ENCODE measurements around the gene NDUFAF4. TPM values are rescaled to one million over a fixed set of nuclear protein-coding genes. Genes with fewer than 3 reads are reported as not detected.

Gene NDUFAF4
- total and polyA plus RNA-seq, 2 of the 8 experiments (the other 6 are each of a cell fraction or from before 2014, with no cell fraction given), result 21.9 to 84.4 TPM

DNA sequence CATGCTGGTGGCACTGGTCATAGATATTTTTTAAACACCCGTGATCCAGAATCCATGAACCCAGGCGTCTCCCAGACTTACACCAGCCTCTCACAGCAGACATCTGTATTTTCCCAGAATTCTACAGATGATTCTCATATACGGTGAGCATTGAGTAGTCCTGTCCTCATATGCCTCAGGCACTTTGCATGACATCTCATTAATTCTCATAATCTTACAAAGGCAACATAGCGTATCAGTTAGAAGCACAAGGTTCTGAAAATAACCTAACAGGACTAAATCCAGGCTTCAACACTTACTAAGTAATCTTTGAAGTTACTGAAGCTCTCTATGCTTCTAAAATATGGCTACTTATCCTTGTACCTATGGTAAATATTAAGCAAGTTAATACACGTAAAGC, 8.9 kb downstream of the NDUFAF4 start:
- Histone ChIP-seq H4K8ac (ENCODE audit: extremely low read depth, insufficient read depth, low read length) (no peak overlapping the region), H2BK15ac (ENCODE audit: low read length) (no peak overlapping the region), H2BK120ac (replicated peaks; ENCODE audit: low read depth, low read length) (no peak overlapping the region), H3K56ac (replicated peaks; ENCODE audit: insufficient read length, low read depth, low read length) (no peak overlapping the region), H3K4me3 (ENCODE audit: extremely low read depth in 1 of 4, insufficient read depth in 2 of 4, low read depth in 3 of 4, low read length in 4 of 4) (no peak overlapping the region), H3K4ac (replicated peaks; ENCODE audit: insufficient read length, low read depth, low read length) (no peak overlapping the region), H3K36me3 (ENCODE audit: control insufficient read depth in 2 of 4, insufficient read depth in 4 of 4, low read length in 3 of 4) (peaks cover 8 to 37% (median 22%) of the 10 kb centered on the region in 4 experiments), H3K18ac (ENCODE audit: extremely low read depth, low read length) (no peak overlapping the region), H3K23me2 (ENCODE audit: low read depth, low read length) (no peaks in the 10 kb centered on the region; the same call in 1 of the 2 replicates), H2AFZ (ENCODE audit: low read length) (no peak overlapping the region), H2BK20ac (ENCODE audit: low read length) (no peak overlapping the region), H2BK5ac (ENCODE audit: low read depth, low read length) (no peak overlapping the region), H3K79me2 (ENCODE audit: control insufficient read depth in 1 of 2, insufficient read depth in 2 of 2, low read length in 2 of 2) (peaks cover 0 to 11% of the 10 kb centered on the region in 2 experiments; a peak in 2 of 4 replicates), H3K27me3 (replicated peaks in 1 of 4; ENCODE audit: control insufficient read depth in 3 of 4, extremely low read depth in 1 of 4, insufficient read depth in 3 of 4, low read length in 3 of 4) (no peaks in the 10 kb centered on the region), H2BK12ac (ENCODE audit: low read depth, low read length) (no peak overlapping the region), H3K9ac (replicated peaks in 1 of 4; ENCODE audit: extremely low read depth in 1 of 4, low read depth in 3 of 4, low read length in 3 of 4) (no peak overlapping the region), H3K23ac (ENCODE audit: insufficient read length) (no peak overlapping the region), H4K20me1 (replicated peaks in 1 of 2; ENCODE audit: control insufficient read depth in 1 of 2, insufficient read depth in 2 of 2, low read length in 2 of 2) (peaks cover 0 to 2% of the 10 kb centered on the region in 2 experiments), H3K4me2 (ENCODE audit: insufficient read depth in 1 of 2, low read depth in 2 of 2, low read length in 2 of 2) (no peak overlapping the region), H3K14ac (ENCODE audit: insufficient read length) (no peak overlapping the region), H3K79me1 (ENCODE audit: low read depth, low read length) (no peaks in the 10 kb centered on the region; the same call in 1 of the 2 replicates), H3K27ac (ENCODE audit: low read depth, low read length) (no peak overlapping the region), H4K5ac (ENCODE audit: insufficient read length, low read depth, low read length) (no peak overlapping the region), H3K9me3 (ENCODE audit: insufficient read depth in 2 of 2, low read depth in 1 of 2, low read length in 1 of 2) (no peaks in the 10 kb centered on the region), H4K91ac (replicated peaks; ENCODE audit: insufficient read length, low read length) (no peak overlapping the region), H3K4me1 (replicated peaks in 1 of 4; ENCODE audit: control insufficient read depth in 3 of 4, insufficient read depth in 4 of 4, low read length in 3 of 4) (peaks cover 0 to 2% (median 0%) of the 10 kb centered on the region in 4 experiments; a peak in 1 of 7 replicates), H2AK5ac (ENCODE audit: low read depth, low read length) (no peak overlapping the region)
- WGBS, 2 experiments (ENCODE audit: extremely low coverage in 1 of 2, insufficient coverage in 1 of 2, insufficient read length in 1 of 2, insufficient replicate concordance in 2 of 2, low coverage in 1 of 2, low lambda C conversion rate in 2 of 2, missing lambda C conversion rate in 1 of 2), result 96% methylated on average over 5 of the region's 5 CpGs; no CpG with 5 or more reads in 1 of the 2 experiments
- ChIA-PET CTCF (ENCODE audit: partially characterized antibody) (interaction anchor here (0.6 kb wide), 1 partner anchor 22 kb away, joined by 3 read pairs; no protein-coding TSS in a partner anchor), POLR2A (ENCODE audit: partially characterized antibody) (no interaction called here)
- FAIRE-seq (no peak), DNase-seq (ENCODE audit: low read depth in 1 of 2, low spot score in 2 of 2) (no peak)

All from H1 (cell line).